ENCODE results near the gene GALNT14.
"Not testable (repeated sequence)": the region's sequence is repeated elsewhere in the genome, so short reads cannot be mapped to it uniquely, and the experiment has no call there.

Gene GALNT14

GRCh38 chr2:31138037-31138962 is at the start of gene GALNT14:
TSS of gene GALNT14 (minus strand) at chr2:31138440. CDS start at chr2:31138086, 354 bp downstream.
- no peak for DNase-seq (ENCODE audit: low spot score)

GRCh38 chr2:31187166-31187565 is 48.9 kb upstream of the GALNT14 start:
- DNase-seq (ENCODE audit: low spot score), result no peak

DNA sequence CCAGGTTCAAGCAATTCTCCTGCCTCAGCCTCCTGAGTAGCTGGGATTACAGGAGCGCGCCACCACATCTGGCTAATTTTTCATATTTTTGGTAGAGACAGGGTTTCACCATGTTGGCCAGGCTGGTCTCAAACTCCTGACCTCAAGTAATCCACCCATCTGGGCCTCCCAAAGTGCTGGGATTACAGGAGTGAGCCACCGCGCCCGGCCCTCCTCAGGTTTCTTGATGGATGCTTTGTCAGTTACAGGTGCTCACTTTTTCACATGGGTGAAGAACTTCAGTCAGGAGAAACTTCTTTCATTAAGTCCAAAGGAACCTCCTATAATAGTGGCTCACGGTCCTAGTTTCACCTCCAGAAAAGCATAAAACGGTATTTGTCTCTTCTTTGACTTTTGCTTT is 45.7 kb upstream of the GALNT14 start:
- DNase-seq (ENCODE audit: low spot score), result not testable (repeated sequence)

DNA sequence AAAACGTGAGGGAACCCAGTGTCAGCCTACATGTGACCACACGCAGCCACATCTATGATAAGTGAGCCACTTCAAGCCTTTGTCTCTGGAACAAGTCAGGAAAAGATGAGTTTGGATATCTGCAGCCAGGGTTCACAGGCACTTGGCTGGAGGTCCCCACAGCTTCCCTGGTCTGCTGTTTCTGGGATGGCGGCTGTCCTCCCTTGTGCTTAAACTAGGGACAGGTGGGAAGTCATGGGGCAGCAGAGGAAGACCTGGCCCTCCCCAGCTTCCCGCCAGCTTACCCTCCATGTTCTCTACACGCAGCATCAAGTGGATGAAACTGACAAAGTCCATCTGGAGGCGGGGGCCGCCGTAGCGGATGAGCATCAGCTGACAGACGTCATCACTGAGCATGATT is 38.5 kb upstream of the GALNT14 start:
- no peak for DNase-seq (ENCODE audit: low spot score)

- DNase-seq (ENCODE audit: low spot score), result no peak
Measured at GRCh38 chr2:31171142-31171541, 32.9 kb upstream of the GALNT14 start.

- DNase-seq (ENCODE audit: low spot score), result peak; percentile 40
Measured at GRCh38 chr2:31170071-31170698, 31.9 kb upstream of the GALNT14 start.

- DNase-seq (ENCODE audit: low spot score), result no peak
Measured at GRCh38 chr2:31168291-31168690, 30.1 kb upstream of the GALNT14 start.

GRCh38 chr2:31166925-31167324 is 28.7 kb upstream of the GALNT14 start:
- no peak for DNase-seq (ENCODE audit: low spot score)

- DNase-seq (ENCODE audit: low spot score), result no peak
Measured at GRCh38 chr2:31163011-31163539, 24.8 kb upstream of the GALNT14 start.

GRCh38 chr2:31161637-31162036 is 23.4 kb upstream of the GALNT14 start:
- no peak for DNase-seq (ENCODE audit: low spot score)

DNA sequence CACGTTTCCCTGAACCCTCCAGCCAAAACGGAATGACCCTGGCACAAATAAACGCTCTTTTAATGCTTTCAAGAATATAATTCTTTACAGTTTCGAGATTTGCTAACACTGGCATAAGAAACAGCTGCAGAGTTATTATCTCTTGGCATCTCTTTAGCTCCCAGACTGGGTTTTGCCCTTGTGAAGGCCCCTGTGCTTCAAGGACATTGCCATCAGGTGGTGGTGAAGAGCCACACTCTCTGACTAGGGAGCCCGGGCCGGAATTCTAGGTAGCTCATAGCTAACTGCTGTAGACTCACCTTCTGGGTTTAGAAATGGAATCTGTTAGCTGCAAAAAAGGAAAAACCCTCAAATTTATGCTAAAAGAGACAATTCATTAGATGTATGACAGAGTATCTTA is 13.3 kb upstream of the GALNT14 start:
- no peak for DNase-seq (ENCODE audit: low spot score)

- DNase-seq (ENCODE audit: low spot score), result no peak
Measured at GRCh38 chr2:31150120-31150670, 12.0 kb upstream of the GALNT14 start.

DNA sequence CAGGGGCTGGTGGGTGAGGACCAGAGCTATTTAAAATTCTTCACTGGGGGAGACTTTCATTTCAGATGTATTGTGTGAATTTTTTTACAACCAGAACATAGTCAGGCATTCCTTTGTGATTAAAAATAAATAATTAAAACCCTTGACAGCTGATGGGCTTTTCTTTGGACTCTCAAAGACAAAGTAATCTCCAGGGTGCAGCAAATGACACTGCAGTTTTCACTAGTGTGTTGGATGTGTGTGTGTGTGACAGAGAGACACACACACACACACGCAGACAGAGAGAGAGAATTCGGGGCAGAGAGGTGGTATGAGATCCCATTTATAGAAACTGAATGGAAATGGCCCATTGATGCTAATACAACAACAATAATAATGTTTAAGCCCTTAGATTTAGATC is 10.3 kb upstream of the GALNT14 start:
- no peak for DNase-seq (ENCODE audit: low spot score)

GRCh38 chr2:31147645-31148044 is 9.4 kb upstream of the GALNT14 start:
- no peak for DNase-seq (ENCODE audit: low spot score)

- no peak for DNase-seq (ENCODE audit: low spot score)
Measured at GRCh38 chr2:31142110-31142509, 3.9 kb upstream of the GALNT14 start.

DNA sequence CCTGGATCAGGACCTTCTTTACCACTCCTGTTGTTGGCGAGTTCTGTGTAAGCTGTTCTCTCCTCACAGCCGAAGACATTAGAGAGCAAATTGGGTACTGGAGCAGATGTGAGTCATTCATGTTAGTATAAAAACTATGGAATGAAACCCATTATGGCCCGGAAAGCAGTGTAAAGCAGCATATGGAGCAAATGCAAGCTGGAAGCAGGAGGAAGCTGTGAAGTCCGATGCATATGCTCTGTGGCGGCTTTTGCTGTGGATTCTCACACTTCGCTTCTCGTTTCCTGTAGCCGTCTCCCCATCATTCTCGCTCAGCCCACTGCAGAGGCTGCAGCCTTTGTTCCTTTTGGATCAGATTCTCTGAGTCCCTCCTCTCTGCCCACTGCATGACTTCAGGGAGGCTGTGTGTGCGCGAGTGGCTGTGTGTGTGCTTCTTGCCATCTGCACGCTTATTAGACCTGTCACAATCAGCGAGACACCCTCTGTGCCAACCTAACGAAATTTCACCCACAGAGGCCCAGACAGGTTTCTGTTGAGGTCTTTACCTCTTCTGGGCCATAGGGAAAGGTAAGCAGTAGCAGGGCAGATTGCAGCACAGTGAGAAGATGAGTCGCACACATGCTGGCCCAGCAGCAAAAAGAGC is 3.3 kb upstream of the GALNT14 start:
- no peak for DNase-seq (ENCODE audit: low spot score)

GRCh38 chr2:31140151-31140550 is 1.9 kb upstream of the GALNT14 start:
- DNase-seq (ENCODE audit: low spot score), result no peak

DNA sequence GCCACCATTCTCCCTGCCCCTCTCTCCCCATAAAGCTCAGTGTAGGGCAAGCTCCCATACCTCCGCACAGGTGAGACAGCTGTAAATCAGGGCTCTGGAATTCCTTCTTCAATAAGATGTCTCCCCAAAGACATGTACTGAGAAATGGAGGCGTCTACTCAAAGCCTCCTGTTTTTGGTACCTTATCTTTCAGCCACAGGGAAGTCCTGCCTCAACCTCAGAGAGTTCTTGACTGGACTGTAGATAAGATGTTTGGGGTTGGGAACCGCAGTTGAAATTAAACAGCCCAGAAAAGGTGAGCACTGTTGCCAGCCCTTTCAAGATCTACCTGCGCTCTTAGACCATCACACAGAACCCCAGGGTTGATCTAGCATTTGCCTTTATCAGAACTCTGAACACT is 1.4 kb upstream of the GALNT14 start:
- no peak for DNase-seq (ENCODE audit: low spot score)

GRCh38 chr2:31137211-31138036 is 816 bp downstream of the GALNT14 start:
- DNase-seq (ENCODE audit: low spot score), result no peak

- DNase-seq (ENCODE audit: low spot score), result no peak
Measured at GRCh38 chr2:31136732-31137131, 1.5 kb downstream of the GALNT14 start.

- no peak for DNase-seq (ENCODE audit: low spot score)
Measured at GRCh38 chr2:31136000-31136399, 2.2 kb downstream of the GALNT14 start.

Measured in CD4-positive, alpha-beta T cell treated with Interleukin-15 for 4 hours (primary cell).